IMR-90 (cell line): Measurements from ENCODE around the gene ADCY5. TPM values are rescaled to one million over a fixed set of nuclear protein-coding genes. Genes with fewer than 3 reads are reported as not detected.

Experiments
- ATAC-seq: fragments of 200-7000 bp; cut with Tn5 transposase; 2 replicates; pipeline ENCODE4 v1.9.1; 2020; ENCODE audit warnings: low read depth, mild to moderate bottlenecking, moderate library complexity
- BruUV-seq: library from RNA; stranded (reverse); fragments of 400-500 nt; replicated peaks from 2 replicates; lab custom pipeline; 2021; lab: Mats Ljungman, UMichigan
- CTCF ChIA-PET: fragments of 300-600 bp; formaldehyde crosslinking; extraction: SDS; loops from one replicate; lab custom pipeline; 2021; ENCODE audit warnings: antibody characterized with exemption; lab: Yijun Ruan, JAX
- POLR2A ChIA-PET: fragments of 300-600 bp; sonication (Branson Sonifier 250); formaldehyde crosslinking; loops from one replicate; lab custom pipeline; 2022; ENCODE audit warnings: antibody characterized with exemption; ENCODE audit not compliant: unreplicated experiment; lab: Charles Lee
- DNase-seq: peaks from one replicate; pipeline ENCODE4 v3.0.0; 2013
- H2AFZ ChIP-seq: replicated peaks from 2 replicates; pipeline ENCODE3; 2013; ENCODE audit warnings: low read length, mild to moderate bottlenecking; ENCODE audit not compliant: poor library complexity
- H2AK5ac ChIP-seq: 2 replicates; pipeline ENCODE4 v1.6.1; 2013; ENCODE audit warnings: low read depth, low read length, inconsistent platforms
- H2AK9ac ChIP-seq: replicated peaks from 2 replicates; pipeline ENCODE3; 2013; ENCODE audit warnings: mild to moderate bottlenecking, low read depth, low read length, moderate library complexity; ENCODE audit not compliant: poor library complexity
- H2BK120ac ChIP-seq: 2 replicates; pipeline ENCODE4 v1.6.1; 2013; ENCODE audit warnings: low read depth, low read length, inconsistent platforms
- H2BK15ac ChIP-seq: 3 replicates; pipeline ENCODE4 v1.6.1; 2013; ENCODE audit warnings: low read depth, low read length, inconsistent platforms
- H2BK20ac ChIP-seq: 2 replicates; pipeline ENCODE4 v1.6.1; 2013; ENCODE audit warnings: low read depth, mild to moderate bottlenecking, inconsistent platforms, low read length, moderate library complexity
- H2BK5ac ChIP-seq: 2 replicates; pipeline ENCODE4 v1.6.1; 2013; ENCODE audit warnings: mild to moderate bottlenecking, low read depth, low read length, inconsistent platforms; ENCODE audit not compliant: poor library complexity, severe bottlenecking
- H3K14ac ChIP-seq: replicated peaks from 2 replicates; pipeline ENCODE4 v1.6.1; 2013; ENCODE audit warnings: low read depth, low read length, inconsistent platforms
- H3K18ac ChIP-seq: 2 replicates; pipeline ENCODE4 v1.6.1; 2013; ENCODE audit warnings: low read depth, low read length, control low read depth
- H3K23ac ChIP-seq: 2 replicates; pipeline ENCODE4 v1.6.1; 2013; ENCODE audit warnings: low read depth, low read length, inconsistent platforms
- H3K27ac ChIP-seq: 2 replicates; pipeline ENCODE4 v1.5.1; 2013; ENCODE audit warnings: mild to moderate bottlenecking, control low read depth, low read length; ENCODE audit not compliant: insufficient read depth
- H3K27me3 ChIP-seq: 2 replicates; pipeline ENCODE4 v1.6.1; 2013; ENCODE audit warnings: low read length; ENCODE audit not compliant: control insufficient read depth, insufficient read depth
- H3K36me3 ChIP-seq: 2 replicates; pipeline ENCODE4 v1.6.1; 2013; ENCODE audit warnings: low read length, mixed read lengths; ENCODE audit not compliant: control insufficient read depth, insufficient read depth
- H3K4ac ChIP-seq: 2 replicates; pipeline ENCODE4 v1.6.1; 2013; ENCODE audit warnings: low read depth, low read length, inconsistent platforms
- H3K4me1 ChIP-seq: 2 replicates; pipeline ENCODE4 v1.6.1; 2013; ENCODE audit warnings: low read length, mixed read lengths; ENCODE audit not compliant: control insufficient read depth, insufficient read depth
- H3K4me2 ChIP-seq: 2 replicates; pipeline ENCODE4 v1.6.1; 2013; ENCODE audit warnings: low read depth, mild to moderate bottlenecking, control low read depth, low read length, moderate library complexity
- H3K4me3 ChIP-seq: 2 replicates; pipeline ENCODE4 v1.5.1; 2013; ENCODE audit warnings: low read depth, mild to moderate bottlenecking, control low read depth, low read length, moderate library complexity; ENCODE audit not compliant: insufficient read depth
- H3K56ac ChIP-seq: 2 replicates; pipeline ENCODE4 v1.6.1; 2013; ENCODE audit warnings: low read length, inconsistent platforms; ENCODE audit not compliant: insufficient read depth; ENCODE audit errors: extremely low read depth
- H3K79me1 ChIP-seq, 2 experiments: 2 replicates each; pipeline ENCODE4 v1.6.1; 2013; ENCODE audit warnings: low read length in 2 of 2, inconsistent platforms in 1 of 2, low read depth in 1 of 2
- H3K9ac ChIP-seq: 2 replicates; pipeline ENCODE4 v1.6.1; 2013; ENCODE audit warnings: low read depth, low read length, control low read depth
- H3K9me1 ChIP-seq: 2 replicates; pipeline ENCODE4 v1.6.1; 2013; ENCODE audit warnings: low read length, inconsistent platforms; ENCODE audit not compliant: insufficient read depth
- H3K9me3 ChIP-seq: 2 replicates; pipeline ENCODE4 v1.6.1; 2013; ENCODE audit warnings: low read length; ENCODE audit not compliant: control insufficient read depth, insufficient read depth
- H4K20me1 ChIP-seq: 2 replicates; pipeline ENCODE4 v1.6.1; 2013; ENCODE audit warnings: low read length, inconsistent platforms; ENCODE audit not compliant: insufficient read depth
- H4K5ac ChIP-seq: 2 replicates; pipeline ENCODE4 v1.6.1; 2013; ENCODE audit warnings: mild to moderate bottlenecking, low read depth, low read length, control low read depth
- H4K8ac ChIP-seq, 2 experiments: 2 replicates each; pipeline ENCODE4 v1.6.1; 2013; ENCODE audit warnings: low read depth in 2 of 2, low read length in 2 of 2, control low read depth in 1 of 2, inconsistent platforms in 1 of 2
- H4K91ac ChIP-seq: 2 replicates; pipeline ENCODE4 v1.6.1; 2013; ENCODE audit warnings: low read depth, low read length, inconsistent platforms; ENCODE audit not compliant: insufficient read depth
- BHLHE40 ChIP-seq: fragments of 150-350 bp; IDR thresholded peaks from 2 replicates; pipeline ENCODE4 v1.6.1; 2016; ENCODE audit warnings: mild to moderate bottlenecking, low read depth, low read length
- POLR2A ChIP-seq: IDR thresholded peaks from 2 replicates; pipeline ENCODE4 v1.6.1; 2012; ENCODE audit warnings: mild to moderate bottlenecking, low read depth, low read length
- SMC3 ChIP-seq: fragments of 150-350 bp; IDR thresholded peaks from 2 replicates; pipeline ENCODE4 v1.6.1; 2016; ENCODE audit warnings: low read depth, mild to moderate bottlenecking, antibody characterized with exemption, low read length, moderate library complexity
- USF2 ChIP-seq: fragments of 150-350 bp; IDR thresholded peaks from 2 replicates; pipeline ENCODE4 v1.6.1; 2017; ENCODE audit warnings: mild to moderate bottlenecking, antibody characterized with exemption, low read length, low read depth
- WGBS, 2 experiments: methylation state at CpG; one replicate each; pipeline versions ENCODE4 v1.1.5 to v1.1.7; 2013; ENCODE audit warnings: missing lambda C conversion rate in 2 of 2; ENCODE audit not compliant: insufficient read length in 1 of 2; ENCODE audit errors: extremely low coverage in 2 of 2; 5-methylcytosine and 5-hydroxymethylcytosine counted together
- dilution Hi-C: fragments of 300-500 bp; cut with HindIII; formaldehyde crosslinking; loops from one replicate; pipeline ENCODE4 v1.14.3; 2018; ENCODE audit warnings: low sequenced_read_pairs; ENCODE audit not compliant: unreplicated experiment
- in situ Hi-C: fragments of 300-500 bp; cut with MboI; formaldehyde crosslinking; loops from 3 replicates; pipeline ENCODE4 v1.14.3; 2019; ENCODE audit warnings: low sequenced_read_pairs, inconsistent platforms, mixed read lengths
- intact Hi-C: fragments of 100-400 bp; cut with micrococcal nuclease; formaldehyde crosslinking; loops from 2 replicates; pipeline ENCODE4 v1.10.0; 2022
- polyA plus RNA-seq, 3 experiments: library from polyadenylated mRNA; depleted of rRNA; stranded (reverse); fragments of >200 nt; gene quantifications; 2 replicates each; pipeline ENCODE4 v1.2.3, GENCODE V29; 2012; ENCODE audit warnings: low replicate concordance in 1 of 3
- total RNA-seq: library from RNA; depleted of rRNA; stranded (reverse); fragments of >200 nt; gene quantifications from 2 replicates; pipeline ENCODE4 v1.2.3, GENCODE V29; 2012

The ADCY5 gene
- total and polyA plus RNA-seq, 2 of the 4 experiments (the other 2 are of a cell fraction) = 0.14 to 0.18 TPM

GRCh38 chr3:123303976-123304560, 144.8 kb downstream of the ADCY5 start:
- CTCF ChIA-PET = no interaction called here
- no TSS peak for BruUV-seq
- H2BK5ac ChIP-seq = no peak overlapping the region
- no peak overlapping the region for H2AK5ac ChIP-seq
- H3K14ac ChIP-seq = no peak overlapping the region
- no peak overlapping the region for H2BK20ac ChIP-seq
- WGBS, 2 experiments = 66% methylated on average over 5 of the region's 15 CpGs; no CpG with 5 or more reads in 1 of the 2 experiments
- dilution Hi-C loops = no loop called here
- H3K9me3 ChIP-seq = no peaks in the 10 kb centered on the region; the same call in 1 of the 2 replicates
- in situ Hi-C loops = no loop called here
- no peak overlapping the region for H3K4ac ChIP-seq
- no peaks in the 10 kb centered on the region for H4K20me1 ChIP-seq
- H2AFZ ChIP-seq = no peak overlapping the region
- H3K9me1 ChIP-seq = no peaks in the 10 kb centered on the region
- ATAC-seq (no peak), DNase-seq (no peak)
- H3K27ac ChIP-seq = no peak overlapping the region
- H4K5ac ChIP-seq = no peak overlapping the region
- no peak overlapping the region for H2AK9ac ChIP-seq
- no peaks in the 10 kb centered on the region for H3K79me1 ChIP-seq
- no peak overlapping the region for H3K4me3 ChIP-seq
- no peak overlapping the region for H3K56ac ChIP-seq
- no peaks in the 10 kb centered on the region for H3K36me3 ChIP-seq
- intact Hi-C loops = no loop called here
- no peak overlapping the region for H2BK120ac ChIP-seq
- H3K27me3 ChIP-seq = peaks cover 26% of the 10 kb centered on the region
- POLR2A ChIA-PET = no interaction called here
- no peak overlapping the region for H4K8ac ChIP-seq
- H3K4me1 ChIP-seq = no peaks in the 10 kb centered on the region
- TF ChIP-seq USF2 (no peak), BHLHE40 (no peak), POLR2A (no peak), SMC3 (no peak)
- no peak overlapping the region for H2BK15ac ChIP-seq
- no peak overlapping the region for H4K91ac ChIP-seq
- H3K9ac ChIP-seq = no peak overlapping the region
- H3K23ac ChIP-seq = no peak overlapping the region
- no peak overlapping the region for H3K18ac ChIP-seq
- no peak overlapping the region for H3K4me2 ChIP-seq
